Calu3 (cell line): ENCODE measurements around the gene CLIP1. TPM values are rescaled to one million over a fixed set of nuclear protein-coding genes. Genes with fewer than 3 reads are reported as not detected.

Experiments
- BruUV-seq: library from RNA; stranded (reverse); fragments of 400-500 nt; replicated peaks from 2 replicates; lab custom pipeline; 2021; lab: Mats Ljungman, UMichigan
- CTCF ChIA-PET: fragments of 300-600 bp; sonication (Branson Sonifier 250); formaldehyde crosslinking; loops from one replicate; lab custom pipeline; 2022; ENCODE audit warnings: antibody characterized with exemption; lab: Charles Lee
- DNase-seq: peaks from one replicate; pipeline ENCODE4 v3.0.0; 2022
- H3K27ac Mint-ChIP-seq: one replicate; pipeline ENCODE4 v1.8.0; 2022; ENCODE audit warnings: mixed read lengths; ENCODE audit not compliant: unreplicated experiment
- H3K27me3 Mint-ChIP-seq: one replicate; pipeline ENCODE4 v1.8.0; 2022; ENCODE audit warnings: mixed read lengths; ENCODE audit not compliant: unreplicated experiment
- H3K36me3 Mint-ChIP-seq: one replicate; pipeline ENCODE4 v1.8.0; 2022; ENCODE audit warnings: mild to moderate bottlenecking, moderate library complexity, mixed read lengths; ENCODE audit not compliant: insufficient read depth, unreplicated experiment
- H3K4me1 Mint-ChIP-seq: one replicate; pipeline ENCODE4 v1.8.0; 2022; ENCODE audit warnings: mild to moderate bottlenecking, low read depth, mixed read lengths; ENCODE audit not compliant: unreplicated experiment
- H3K4me3 Mint-ChIP-seq: one replicate; pipeline ENCODE4 v1.8.0; 2022; ENCODE audit warnings: mild to moderate bottlenecking, low read depth, moderate library complexity, mixed read lengths; ENCODE audit not compliant: unreplicated experiment
- H3K9me3 Mint-ChIP-seq: one replicate; pipeline ENCODE4 v1.8.0; 2022; ENCODE audit warnings: low read depth, mixed read lengths; ENCODE audit not compliant: unreplicated experiment
- intact Hi-C: fragments of 100-400 bp; cut with micrococcal nuclease; formaldehyde crosslinking; loops from one replicate; pipeline ENCODE4 v1.10.0; 2022; ENCODE audit not compliant: unreplicated experiment
- total RNA-seq: library from RNA; stranded (reverse); gene quantifications from 2 replicates; pipeline ENCODE4 v1.2.3, GENCODE V29; 2022
- TF ChIP-seq, protein P1 (sequence below): fragments of 200-600 bp; IDR thresholded peaks from one replicate; pipeline ENCODE4 v1.8.0; 2022; ENCODE audit warnings: antibody characterized with exemption; ENCODE audit not compliant: unreplicated experiment

Gene CLIP1
- total RNA-seq, 1 experiment from 2014 or later = 95.3 TPM

DNA sequence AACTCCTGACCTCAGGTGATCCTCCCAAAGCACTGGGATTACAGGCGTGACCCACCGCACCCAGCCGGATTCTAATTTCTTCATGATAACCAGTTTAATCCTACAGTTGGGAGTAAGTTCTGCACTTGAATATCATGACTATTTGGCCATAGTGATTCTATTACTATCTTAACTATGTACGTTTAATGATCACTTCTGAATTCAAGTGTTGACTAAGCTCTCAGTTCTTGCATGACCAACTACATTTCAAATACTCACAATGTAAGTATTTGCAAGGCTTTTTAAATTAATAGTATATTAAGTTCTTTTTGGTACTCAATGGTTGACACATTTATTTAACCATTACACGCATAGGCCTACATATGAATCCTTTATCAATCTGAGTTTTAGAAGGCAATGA, 138.8 kb downstream of the CLIP1 start:
- DNase-seq = no peak
- Mint-ChIP-seq H3K36me3 (peaks cover 21% of the 10 kb centered on the region), H3K4me1 (no peaks in the 10 kb centered on the region), H3K4me3 (no peak overlapping the region), H3K9me3 (no peaks in the 10 kb centered on the region), H3K27me3 (no peaks in the 10 kb centered on the region), H3K27ac (no peak overlapping the region)
- BruUV-seq = no TSS peak
- TF ChIP-seq, protein P1, sequence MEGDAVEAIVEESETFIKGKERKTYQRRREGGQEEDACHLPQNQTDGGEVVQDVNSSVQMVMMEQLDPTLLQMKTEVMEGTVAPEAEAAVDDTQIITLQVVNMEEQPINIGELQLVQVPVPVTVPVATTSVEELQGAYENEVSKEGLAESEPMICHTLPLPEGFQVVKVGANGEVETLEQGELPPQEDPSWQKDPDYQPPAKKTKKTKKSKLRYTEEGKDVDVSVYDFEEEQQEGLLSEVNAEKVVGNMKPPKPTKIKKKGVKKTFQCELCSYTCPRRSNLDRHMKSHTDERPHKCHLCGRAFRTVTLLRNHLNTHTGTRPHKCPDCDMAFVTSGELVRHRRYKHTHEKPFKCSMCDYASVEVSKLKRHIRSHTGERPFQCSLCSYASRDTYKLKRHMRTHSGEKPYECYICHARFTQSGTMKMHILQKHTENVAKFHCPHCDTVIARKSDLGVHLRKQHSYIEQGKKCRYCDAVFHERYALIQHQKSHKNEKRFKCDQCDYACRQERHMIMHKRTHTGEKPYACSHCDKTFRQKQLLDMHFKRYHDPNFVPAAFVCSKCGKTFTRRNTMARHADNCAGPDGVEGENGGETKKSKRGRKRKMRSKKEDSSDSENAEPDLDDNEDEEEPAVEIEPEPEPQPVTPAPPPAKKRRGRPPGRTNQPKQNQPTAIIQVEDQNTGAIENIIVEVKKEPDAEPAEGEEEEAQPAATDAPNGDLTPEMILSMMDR = no peak
- CTCF ChIA-PET = no interaction called here
- intact Hi-C loops = no loop called here

DNA sequence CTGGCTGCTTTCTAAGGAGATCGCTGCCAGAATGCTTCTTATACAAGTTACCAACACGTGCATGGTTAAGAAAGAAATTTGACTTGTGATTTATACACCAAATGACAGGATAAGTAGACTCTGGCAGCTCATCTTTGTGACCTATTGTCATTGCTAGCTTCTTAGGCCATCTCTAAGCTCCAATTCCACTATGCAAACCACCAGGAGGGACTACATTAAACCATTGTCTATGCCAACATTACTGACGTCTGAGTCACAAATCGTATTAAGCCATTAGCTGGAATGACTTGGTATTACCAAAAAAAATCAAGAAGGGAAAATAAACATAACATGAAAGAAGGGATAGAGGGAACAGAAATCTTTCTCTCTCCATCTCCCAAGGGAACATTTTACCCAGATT, 140.4 kb downstream of the CLIP1 start:
- CTCF ChIA-PET = no interaction called here
- peaks cover 21% of the 10 kb centered on the region for H3K36me3 Mint-ChIP-seq
- no peaks in the 10 kb centered on the region for H3K27me3 Mint-ChIP-seq
- TF ChIP-seq, protein P1 = no peak
- no peak overlapping the region for H3K27ac Mint-ChIP-seq
- no peak overlapping the region for H3K4me3 Mint-ChIP-seq
- no peak for DNase-seq
- H3K9me3 Mint-ChIP-seq = no peaks in the 10 kb centered on the region
- no TSS peak for BruUV-seq
- no peaks in the 10 kb centered on the region for H3K4me1 Mint-ChIP-seq
- intact Hi-C loops = no loop called here

DNA sequence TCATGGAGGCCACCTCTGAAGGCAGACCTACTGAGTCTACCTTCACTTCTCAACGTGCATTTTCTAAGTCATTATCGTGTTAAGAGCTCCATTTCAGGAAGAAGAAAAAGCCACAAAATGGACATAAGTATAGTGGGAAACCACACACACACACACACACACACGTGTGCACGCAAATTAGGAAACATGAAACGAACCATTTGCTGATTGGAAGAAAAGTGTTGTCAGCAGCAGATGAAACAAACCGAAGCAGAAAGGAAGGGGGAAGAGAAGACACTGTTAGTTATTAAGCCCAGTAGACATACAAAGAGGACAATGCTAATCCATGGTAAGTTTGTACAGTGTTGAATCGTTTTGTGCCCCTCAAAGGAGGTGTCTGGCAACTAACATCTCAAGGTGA, 146.2 kb downstream of the CLIP1 start:
- BruUV-seq = no TSS peak
- Mint-ChIP-seq H3K9me3 (no peaks in the 10 kb centered on the region), H3K4me3 (no peak overlapping the region), H3K27ac (no peak overlapping the region), H3K27me3 (no peaks in the 10 kb centered on the region), H3K36me3 (peaks cover 35% of the 10 kb centered on the region), H3K4me1 (no peaks in the 10 kb centered on the region)
- TF ChIP-seq, protein P1 = no peak
- intact Hi-C loops = no loop called here
- no peak for DNase-seq
- CTCF ChIA-PET = interaction anchor here (0.6 kb wide), 1 partner anchor 104 kb away, joined by 7 read pairs; no protein-coding TSS in a partner anchor

DNA sequence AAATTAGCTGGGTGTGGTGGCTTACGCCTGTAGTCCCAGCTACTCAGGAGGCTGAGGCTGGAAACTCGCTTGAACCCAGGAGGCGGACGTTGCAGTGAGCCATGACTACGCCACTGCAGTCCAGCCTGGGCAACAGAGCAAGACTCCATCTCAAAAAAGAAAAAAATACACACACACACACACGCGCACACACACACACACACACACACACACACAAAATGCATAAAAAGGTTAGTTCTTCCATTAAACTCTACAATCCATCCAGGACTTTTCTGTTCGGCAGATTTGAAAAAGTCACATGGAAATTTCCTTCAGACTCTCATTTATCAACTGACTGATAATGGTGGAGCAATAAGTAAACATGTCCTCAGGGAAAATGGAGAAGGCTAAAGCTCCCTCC, 147.0 kb downstream of the CLIP1 start:
- TF ChIP-seq, protein P1 = no peak
- peaks cover 41% of the 10 kb centered on the region for H3K36me3 Mint-ChIP-seq
- no peak overlapping the region for H3K27ac Mint-ChIP-seq
- no peaks in the 10 kb centered on the region for H3K9me3 Mint-ChIP-seq
- CTCF ChIA-PET = interaction anchor here (0.6 kb wide), 1 partner anchor 105 kb away, joined by 7 read pairs; no protein-coding TSS in a partner anchor
- no peak for DNase-seq
- no peak overlapping the region for H3K4me3 Mint-ChIP-seq
- H3K27me3 Mint-ChIP-seq = no peaks in the 10 kb centered on the region
- intact Hi-C loops = no loop called here
- BruUV-seq = no TSS peak
- no peaks in the 10 kb centered on the region for H3K4me1 Mint-ChIP-seq
